CD14-positive monocyte (primary cell): Measurements from ENCODE around the gene REPIN1. TPM values are rescaled to one million over a fixed set of nuclear protein-coding genes. Genes with fewer than 3 reads are reported as not detected.
A peak's percentile ranks its signal among the peaks of the same experiment; 100 is the strongest.

Experiments
- DNase-seq, 3 donors: peaks; one replicate each; pipeline ENCODE4 v3.0.0-alpha.2; 2011 to 2022
- H2AFZ ChIP-seq: 2 replicates; pipeline ENCODE4 v1.6.0; 2012; ENCODE audit warnings: mild to moderate bottlenecking, low read depth, low read length, inconsistent platforms; ENCODE audit not compliant: insufficient read depth, poor library complexity, severe bottlenecking
- H3K27ac ChIP-seq, 2 donors: 1 replicate in 1 of 2; 2 replicates in 1 of 2; pipeline ENCODE4 v1.5.1; 2012 to 2013; ENCODE audit warnings: low read length in 2 of 2, control low read depth in 1 of 2, inconsistent platforms in 1 of 2, low read depth in 1 of 2, mild to moderate bottlenecking in 1 of 2
- H3K27me3 ChIP-seq, 2 donors: one replicate each; pipeline versions ENCODE4 v1.6.0 to v1.6.1; 2011 to 2013; ENCODE audit warnings: low read length in 2 of 2; ENCODE audit not compliant: control insufficient read depth in 2 of 2, insufficient read depth in 2 of 2
- H3K36me3 ChIP-seq, 2 donors: replicated peaks in 1 of 2; 1 replicate in 1 of 2; 2 replicates in 1 of 2; pipeline versions ENCODE4 v1.5.1 to v1.6.1; 2012 to 2013; ENCODE audit warnings: low read length in 2 of 2, control low read depth in 1 of 2, inconsistent platforms in 1 of 2, mild to moderate bottlenecking in 1 of 2; ENCODE audit not compliant: insufficient read depth in 2 of 2, control insufficient read depth in 1 of 2
- H3K4me1 ChIP-seq, 2 donors: 1 replicate in 1 of 2; 2 replicates in 1 of 2; pipeline versions ENCODE4 v1.5.1 to v1.6.1; 2012 to 2013; ENCODE audit warnings: low read length in 2 of 2, control low read depth in 1 of 2, inconsistent platforms in 1 of 2, mild to moderate bottlenecking in 1 of 2, moderate library complexity in 1 of 2; ENCODE audit not compliant: insufficient read depth in 2 of 2, control insufficient read depth in 1 of 2
- H3K4me2 ChIP-seq: replicated peaks from 2 replicates; pipeline ENCODE3; 2012; ENCODE audit warnings: low read length, moderate library complexity, mild to moderate bottlenecking; ENCODE audit not compliant: poor library complexity, severe bottlenecking; ENCODE audit errors: extremely low read depth
- H3K4me3 ChIP-seq, 3 experiments: fragments of 200-600 bp in 1 of 3; sonication (generic) in 1 of 3; replicated peaks in 1 of 3; 1 replicate in 2 of 3; 2 replicates in 1 of 3; pipeline ENCODE4 v1.5.1; 2011 to 2013; ENCODE audit warnings: low read length in 3 of 3, mild to moderate bottlenecking in 3 of 3, control low read depth in 2 of 3, low read depth in 2 of 3, inconsistent platforms in 1 of 3, moderate library complexity in 1 of 3
- H3K79me2 ChIP-seq: 2 replicates; pipeline ENCODE4 v1.6.0; 2012; ENCODE audit warnings: mild to moderate bottlenecking, control low read depth, inconsistent platforms, low read length, moderate library complexity; ENCODE audit not compliant: insufficient read depth
- H3K9ac ChIP-seq: 2 replicates; pipeline ENCODE4 v1.6.0; 2017; ENCODE audit warnings: low read length, mild to moderate bottlenecking; ENCODE audit not compliant: insufficient read depth, poor library complexity, severe bottlenecking
- H3K9me3 ChIP-seq, 2 donors: replicated peaks in 1 of 2; 1 replicate in 1 of 2; 2 replicates in 1 of 2; pipeline versions ENCODE4 v1.5.1 to v1.6.1; 2012 to 2013; ENCODE audit warnings: low read length in 2 of 2, control low read depth in 1 of 2; ENCODE audit not compliant: control insufficient read depth in 1 of 2, insufficient read depth in 1 of 2
- H4K20me1 ChIP-seq: 2 replicates; pipeline ENCODE4 v1.6.0; 2012; ENCODE audit warnings: mild to moderate bottlenecking, low read length, control low read depth, moderate library complexity; ENCODE audit not compliant: insufficient read depth
- H3K27ac Mint-ChIP-seq, 7 donors: one replicate each; pipeline ENCODE4 v1.8.0; 2020; ENCODE audit warnings: mild to moderate bottlenecking in 7 of 7, mixed read lengths in 7 of 7, moderate library complexity in 6 of 7, inconsistent platforms in 2 of 7
- H3K27me3 Mint-ChIP-seq, 3 donors: one replicate each; pipeline ENCODE4 v1.8.0; 2021 to 2022; ENCODE audit warnings: low read depth in 3 of 3, mild to moderate bottlenecking in 3 of 3, mixed read lengths in 3 of 3, moderate library complexity in 3 of 3, inconsistent platforms in 1 of 3
- H3K36me3 Mint-ChIP-seq, 2 donors: one replicate each; pipeline ENCODE4 v1.8.0; 2020; ENCODE audit warnings: mixed read lengths in 2 of 2, inconsistent platforms in 1 of 2, mild to moderate bottlenecking in 1 of 2
- H3K4me1 Mint-ChIP-seq: one replicate; pipeline ENCODE4 v1.8.0; 2020; ENCODE audit warnings: mild to moderate bottlenecking, mixed read lengths
- H3K4me3 Mint-ChIP-seq, 2 donors: one replicate each; pipeline ENCODE4 v1.8.0; 2020; ENCODE audit warnings: mild to moderate bottlenecking in 2 of 2, mixed read lengths in 2 of 2, moderate library complexity in 1 of 2
- H3K9me3 Mint-ChIP-seq, 7 donors: one replicate each; pipeline ENCODE4 v1.8.0; 2020 to 2022; ENCODE audit warnings: mixed read lengths in 7 of 7, mild to moderate bottlenecking in 6 of 7, moderate library complexity in 6 of 7, inconsistent platforms in 2 of 7
- CTCF ChIP-seq: fragments of 200-600 bp; IDR thresholded peaks from one replicate; pipeline ENCODE4 v1.8.0; 2022; ENCODE audit warnings: antibody characterized with exemption, mild to moderate bottlenecking
- WGBS: methylation state at CpG from one replicate; pipeline ENCODE4 v1.1.5; 2013; ENCODE audit warnings: missing lambda C conversion rate; ENCODE audit not compliant: insufficient coverage; 5-methylcytosine and 5-hydroxymethylcytosine counted together
- intact Hi-C, 2 donors: fragments of 100-400 bp; cut with micrococcal nuclease; formaldehyde crosslinking; loops; one replicate each; pipeline versions ENCODE4 v1.15.0 to v1.15.1; 2023
- polyA minus RNA-seq: library from RNA; depleted of rRNA, polyadenylated mRNA; stranded (reverse); fragments of >200 nt; gene quantifications from 2 replicates; pipeline ENCODE4 v1.2.3, GENCODE V29; 2012
- polyA plus RNA-seq, 3 donors: library from polyadenylated mRNA; depleted of rRNA in 1 of 3; unstranded in 2 of 3; stranded (reverse) in 1 of 3; fragments of 300-500 nt in 2 of 3; fragments of >200 nt in 1 of 3; fragmentation: Illumina TruSeq in 2 of 3; gene quantifications; 1 replicate in 2 of 3; 2 replicates in 1 of 3; pipeline ENCODE4 v1.2.3, GENCODE V29; 2012 to 2021
- total RNA-seq, 12 experiments: library from RNA in 1 of 12; stranded (reverse) in 1 of 12; fragments of 120-200 nt in 1 of 12; gene quantifications; one replicate each; pipeline ENCODE4 v1.2.4 and lab custom pipeline; 2013 to 2026; ENCODE audit warnings: mixed read lengths in 6 of 12, inconsistent platforms in 1 of 12

Gene REPIN1
- total RNA-seq (2013), result 43.9 TPM
- polyA plus RNA-seq (10 to 100 TPM; 32.7 to 42.9 (median 39.0) TPM), polyA minus RNA-seq (29.1 and 55.6 TPM in 2 replicates), total RNA-seq (lab: John Stamatoyannopoulos, UW) (6.4 to 254 (median 39.5) reads per million in 11 experiments)

GRCh38 chr7:150368096-150368883 lies at the start of gene REPIN1:
TSS of gene REPIN1 (plus strand) at chr7:150368822. CDS start at chr7:150369712, 890 bp downstream.
- Histone ChIP-seq H3K79me2 (peaks cover 47% of the 10 kb centered on the region), H2AFZ (peak within 1 kb of the TSS; percentile 92)
- H3K4me1 Mint-ChIP-seq, result peaks cover 64% of the 10 kb centered on the region

More at GRCh38 chr7:150368096-150368883, at the start of gene REPIN1:
- WGBS, result under 1% methylated on average over 77 of the region's 85 CpGs
- no peak for TF ChIP-seq CTCF
- peak within 1 kb of the TSS; percentile 95 for H3K4me2 ChIP-seq
- peak within 1 kb of the TSS; percentile 93 for H3K9ac ChIP-seq
- H3K27me3 ChIP-seq, result no peaks in the 10 kb centered on the region
- intact Hi-C loops, result loop anchor here (5.0 to 10.0 kb wide), 2 partner anchors 417 to 526 kb away; no protein-coding TSS in a partner anchor
- Mint-ChIP-seq H3K9me3 (peaks cover 0 to 2% (median 0%) of the 10 kb centered on the region in 7 donors), H3K27me3 (no peaks in the 10 kb centered on the region), H3K36me3 (peaks cover 12 to 25% of the 10 kb centered on the region in 2 donors), H3K4me3 (peak within 1 kb of the TSS; percentile 95 to 97), H3K27ac (peak within 1 kb of the TSS; percentile 91 to 98 (median 95))
- H3K9me3 ChIP-seq, result no peaks in the 10 kb centered on the region
- peak within 1 kb of the TSS; percentile 83 to 95 for H3K27ac ChIP-seq
- H4K20me1 ChIP-seq, result peaks cover 42% of the 10 kb centered on the region
- H3K4me1 ChIP-seq, result peaks cover 61 to 75% of the 10 kb centered on the region in 2 donors
- H3K4me3 ChIP-seq, result peak within 1 kb of the TSS; percentile 58 to 91 (median 73)
- DNase-seq, result peak; percentile 66 to 85 (median 72)
- peaks cover 20 to 30% of the 10 kb centered on the region in 2 donors for H3K36me3 ChIP-seq
